ENCODE data around the gene EMILIN1.

EMILIN1 gene

GRCh38 chr2:27083410-27084296, 5.2 kb downstream of the EMILIN1 start:
- H3K27ac ChIP-seq, result no peak overlapping the region
- no peak overlapping the region for H3K4me3 ChIP-seq (ENCODE audit: low read depth, low read length)
- H3K36me3 ChIP-seq, result no peaks in the 10 kb centered on the region
- H3K9me3 ChIP-seq (ENCODE audit: severe bottlenecking), result no peaks in the 10 kb centered on the region
- TF ChIP-seq CTCF (IDR thresholded peaks at IDR 0.05; ENCODE audit: low read depth, low read length), result no peak
- no peak for DNase-seq
- H3K27me3 ChIP-seq (ENCODE audit: insufficient read depth, low read depth, severe bottlenecking), result no peaks in the 10 kb centered on the region

- Histone ChIP-seq H3K27ac (no peak overlapping the region), H3K4me3 (ENCODE audit: low read depth, low read length) (no peak overlapping the region)
Observed at GRCh38 chr2:27084297-27085061, 6.1 kb downstream of the EMILIN1 start.

GRCh38 chr2:27085062-27085672, 6.8 kb downstream of the EMILIN1 start:
- Histone ChIP-seq H3K27ac (no peak overlapping the region; the same call in 1 of the 2 replicates), H3K27me3 (ENCODE audit: insufficient read depth, low read depth, severe bottlenecking) (no peaks in the 10 kb centered on the region), H3K36me3 (no peaks in the 10 kb centered on the region), H3K9me3 (ENCODE audit: severe bottlenecking) (no peaks in the 10 kb centered on the region), H3K4me3 (ENCODE audit: low read depth, low read length) (peak overlapping the region; percentile 74)
- TF ChIP-seq CTCF (IDR thresholded peaks at IDR 0.05; ENCODE audit: low read depth, low read length), result no peak
- no peak for DNase-seq

More at GRCh38 chr2:27084297-27085061, 6.1 kb downstream of the EMILIN1 start:
- no peaks in the 10 kb centered on the region for H3K27me3 ChIP-seq (ENCODE audit: insufficient read depth, low read depth, severe bottlenecking)
- no peak for TF ChIP-seq CTCF (IDR thresholded peaks at IDR 0.05; ENCODE audit: low read depth, low read length)
- no peak for DNase-seq
- no peaks in the 10 kb centered on the region for H3K9me3 ChIP-seq (ENCODE audit: severe bottlenecking)
- no peaks in the 10 kb centered on the region for H3K36me3 ChIP-seq

- H3K9me3 ChIP-seq (ENCODE audit: severe bottlenecking), result no peaks in the 10 kb centered on the region
- no peaks in the 10 kb centered on the region for H3K27me3 ChIP-seq (ENCODE audit: insufficient read depth, low read depth, severe bottlenecking)
- H3K36me3 ChIP-seq, result no peaks in the 10 kb centered on the region
- peak; percentile 88 for TF ChIP-seq CTCF (IDR thresholded peaks at IDR 0.05; ENCODE audit: low read depth, low read length)
- peak; percentile 88 for DNase-seq
- H3K27ac ChIP-seq, result peak overlapping the region; percentile 74
- H3K4me3 ChIP-seq (ENCODE audit: low read depth, low read length), result peak overlapping the region; percentile 74
Observed at GRCh38 chr2:27085673-27086089, 7.3 kb downstream of the EMILIN1 start.

- TF ChIP-seq CTCF (IDR thresholded peaks at IDR 0.05; ENCODE audit: low read depth, low read length), result peak; percentile 96
- no peaks in the 10 kb centered on the region for H3K9me3 ChIP-seq (ENCODE audit: severe bottlenecking)
- H3K27me3 ChIP-seq (ENCODE audit: insufficient read depth, low read depth, severe bottlenecking), result no peaks in the 10 kb centered on the region
- H3K36me3 ChIP-seq, result no peaks in the 10 kb centered on the region
- DNase-seq, result peak; percentile 97
- peak overlapping the region; percentile 74 for H3K27ac ChIP-seq
- peak overlapping the region; percentile 79 for H3K4me3 ChIP-seq (ENCODE audit: low read depth, low read length)
Observed at GRCh38 chr2:27086090-27086723, 7.8 kb downstream of the EMILIN1 start.
